ENCODE data around the gene PTPRB.

PTPRB gene

GRCh38 chr12:70641691-70642090 lies 4.5 kb upstream of the PTPRB start:
- no peak for DNase-seq

- peak; percentile 27 for DNase-seq
These were observed 3.7 kb upstream of the PTPRB start for GRCh38 chr12:70640901-70641300.

GRCh38 chr12:70639535-70639934 lies 2.3 kb upstream of the PTPRB start:
- DNase-seq: no peak

- DNase-seq: no peak
These were observed 1.6 kb upstream of the PTPRB start for GRCh38 chr12:70638639-70639360.

- no peak for DNase-seq
These were observed 1.5 kb downstream of the PTPRB start for GRCh38 chr12:70635755-70636154.

GRCh38 chr12:70628701-70629480 lies 8.3 kb downstream of the PTPRB start:
- DNase-seq: no peak

- no peak for DNase-seq
These were observed 9.6 kb downstream of the PTPRB start for GRCh38 chr12:70627677-70628076.

GRCh38 chr12:70626180-70626579 lies 11.0 kb downstream of the PTPRB start:
- DNase-seq: no peak

GRCh38 chr12:70619471-70620152 lies 17.6 kb downstream of the PTPRB start:
- no peak for DNase-seq

- DNase-seq: no peak
These were observed 18.9 kb downstream of the PTPRB start for GRCh38 chr12:70618371-70618770.

GRCh38 chr12:70617450-70617849 lies 19.8 kb downstream of the PTPRB start:
- no peak for DNase-seq

- DNase-seq: no peak
These were observed 21.9 kb downstream of the PTPRB start for GRCh38 chr12:70615174-70615866.

- DNase-seq: peak; percentile 78
These were observed 27.3 kb downstream of the PTPRB start for GRCh38 chr12:70609739-70610491.

- peak; percentile 43 for DNase-seq
These were observed 28.0 kb downstream of the PTPRB start for GRCh38 chr12:70609203-70609602.

GRCh38 chr12:70608184-70608583 lies 29.0 kb downstream of the PTPRB start:
- DNase-seq: no peak

- no peak for DNase-seq
These were observed 30.1 kb downstream of the PTPRB start for GRCh38 chr12:70607107-70607506.

GRCh38 chr12:70605976-70606375 lies 31.3 kb downstream of the PTPRB start:
- DNase-seq: no peak

GRCh38 chr12:70604662-70605061 lies 32.6 kb downstream of the PTPRB start:
- no peak for DNase-seq

GRCh38 chr12:70603044-70603443 lies 34.2 kb downstream of the PTPRB start:
- no peak for DNase-seq

GRCh38 chr12:70598467-70599193 lies 38.6 kb downstream of the PTPRB start:
- DNase-seq: peak; percentile 83

GRCh38 chr12:70592664-70593063 lies 44.6 kb downstream of the PTPRB start:
- no peak for DNase-seq

Measured in DMS53 (cell line).